ENCODE data around the gene TEX13A. TPM values are rescaled to one million over a fixed set of nuclear protein-coding genes. Genes with fewer than 3 reads are reported as not detected.

The TEX13A gene
- total RNA-seq, 1 experiment from 2014 or later, result not detected

- H3K27me3 ChIP-seq (ENCODE audit: control insufficient read depth, insufficient read depth, low read length), result no peaks in the 10 kb centered on the region
- no peaks in the 10 kb centered on the region for H3K36me3 ChIP-seq (replicated peaks; ENCODE audit: control insufficient read depth, insufficient read depth, low read length)
- DNase-seq, result no peak
- H3K4me3 ChIP-seq (ENCODE audit: insufficient read depth, low read depth, low read length), result no peak overlapping the region
These were observed 766 bp downstream of the TEX13A start for GRCh38 chrX:105219454-105220401.

- Histone ChIP-seq H3K4me3 (ENCODE audit: insufficient read depth, low read depth, low read length) (no peak overlapping the region), H3K27me3 (ENCODE audit: control insufficient read depth, insufficient read depth, low read length) (no peaks in the 10 kb centered on the region), H3K36me3 (replicated peaks; ENCODE audit: control insufficient read depth, insufficient read depth, low read length) (no peaks in the 10 kb centered on the region)
- DNase-seq, result no peak
These were observed 9.4 kb downstream of the TEX13A start for GRCh38 chrX:105211066-105211575.

- Histone ChIP-seq H3K36me3 (replicated peaks; ENCODE audit: control insufficient read depth, insufficient read depth, low read length) (no peaks in the 10 kb centered on the region), H3K27me3 (ENCODE audit: control insufficient read depth, insufficient read depth, low read length) (no peaks in the 10 kb centered on the region), H3K4me3 (ENCODE audit: insufficient read depth, low read depth, low read length) (no peak overlapping the region)
- no peak for DNase-seq
These were observed 10.2 kb downstream of the TEX13A start for GRCh38 chrX:105210258-105210657.

- H3K4me3 ChIP-seq (ENCODE audit: insufficient read depth, low read depth, low read length), result no peak overlapping the region
- DNase-seq, result no peak
- H3K36me3 ChIP-seq (replicated peaks; ENCODE audit: control insufficient read depth, insufficient read depth, low read length), result no peaks in the 10 kb centered on the region
- H3K27me3 ChIP-seq (ENCODE audit: control insufficient read depth, insufficient read depth, low read length), result no peaks in the 10 kb centered on the region
These were observed 11.1 kb downstream of the TEX13A start for GRCh38 chrX:105209406-105209805.

- DNase-seq, result peak; percentile 47
- H3K4me3 ChIP-seq (ENCODE audit: insufficient read depth, low read depth, low read length), result no peak overlapping the region
- no peaks in the 10 kb centered on the region for H3K36me3 ChIP-seq (replicated peaks; ENCODE audit: control insufficient read depth, insufficient read depth, low read length)
- no peaks in the 10 kb centered on the region for H3K27me3 ChIP-seq (ENCODE audit: control insufficient read depth, insufficient read depth, low read length)
These were observed 28.6 kb downstream of the TEX13A start for GRCh38 chrX:105191878-105192277.

GRCh38 chrX:105190252-105190853 lies 30.1 kb downstream of the TEX13A start:
- DNase-seq, result no peak
- Histone ChIP-seq H3K27me3 (ENCODE audit: control insufficient read depth, insufficient read depth, low read length) (no peaks in the 10 kb centered on the region), H3K36me3 (replicated peaks; ENCODE audit: control insufficient read depth, insufficient read depth, low read length) (no peaks in the 10 kb centered on the region), H3K4me3 (ENCODE audit: insufficient read depth, low read depth, low read length) (no peak overlapping the region)

- H3K27me3 ChIP-seq (ENCODE audit: control insufficient read depth, insufficient read depth, low read length), result no peaks in the 10 kb centered on the region
- no peak overlapping the region for H3K4me3 ChIP-seq (ENCODE audit: insufficient read depth, low read depth, low read length)
- no peaks in the 10 kb centered on the region for H3K36me3 ChIP-seq (replicated peaks; ENCODE audit: control insufficient read depth, insufficient read depth, low read length)
- no peak for DNase-seq
These were observed 31.4 kb downstream of the TEX13A start for GRCh38 chrX:105189093-105189492.

GRCh38 chrX:105179644-105180043 lies 40.9 kb downstream of the TEX13A start:
- Histone ChIP-seq H3K4me3 (ENCODE audit: insufficient read depth, low read depth, low read length) (no peak overlapping the region), H3K36me3 (replicated peaks; ENCODE audit: control insufficient read depth, insufficient read depth, low read length) (no peaks in the 10 kb centered on the region), H3K27me3 (ENCODE audit: control insufficient read depth, insufficient read depth, low read length) (no peaks in the 10 kb centered on the region)
- no peak for DNase-seq

- DNase-seq, result no peak
- no peaks in the 10 kb centered on the region for H3K27me3 ChIP-seq (ENCODE audit: control insufficient read depth, insufficient read depth, low read length)
- H3K36me3 ChIP-seq (replicated peaks; ENCODE audit: control insufficient read depth, insufficient read depth, low read length), result no peaks in the 10 kb centered on the region
- H3K4me3 ChIP-seq (ENCODE audit: insufficient read depth, low read depth, low read length), result no peak overlapping the region
These were observed 47.4 kb downstream of the TEX13A start for GRCh38 chrX:105173071-105173470.

Data from H7 (cell line).